Stimulated activated CD4-positive, alpha-beta T cell treated with anti-CD3 and anti-CD28 coated beads, TNF-alpha, amount 100 ng/mL, for 4 hours (primary cell): Measurements from ENCODE around the gene ARHGAP24.

ENCODE experiments used
- DNase-seq, 3 experiments: peaks; one replicate each; pipeline ENCODE4 v3.0.0-alpha.2; 2020; ENCODE audit warnings: low read depth in 3 of 3

The ARHGAP24 gene

GRCh38 chr4:85579942-85580341, 105.0 kb downstream of the ARHGAP24 start:
- no peak for DNase-seq

GRCh38 chr4:85580489-85580888, 105.5 kb downstream of the ARHGAP24 start:
- no peak for DNase-seq

- DNase-seq = no peak
These were observed 113.0 kb downstream of the ARHGAP24 start for GRCh38 chr4:85587952-85588351.

GRCh38 chr4:85591406-85592098, 116.6 kb downstream of the ARHGAP24 start:
- no peak for DNase-seq

- no peak for DNase-seq
These were observed 120.3 kb downstream of the ARHGAP24 start for GRCh38 chr4:85595098-85595775.

GRCh38 chr4:85595796-85596559, 121.0 kb downstream of the ARHGAP24 start:
- DNase-seq = no peak

GRCh38 chr4:85598936-85599335, 124.0 kb downstream of the ARHGAP24 start:
- no peak for DNase-seq

- DNase-seq = no peak
These were observed 125.6 kb downstream of the ARHGAP24 start for GRCh38 chr4:85600501-85600900.

GRCh38 chr4:85603437-85604336, 128.7 kb downstream of the ARHGAP24 start:
- DNase-seq = no peak

GRCh38 chr4:85606505-85606904, 131.6 kb downstream of the ARHGAP24 start:
- no peak for DNase-seq

GRCh38 chr4:85607624-85608023, 132.7 kb downstream of the ARHGAP24 start:
- DNase-seq = no peak

- DNase-seq = no peak
These were observed 135.5 kb downstream of the ARHGAP24 start for GRCh38 chr4:85610450-85610849.

- no peak for DNase-seq
These were observed 136.7 kb downstream of the ARHGAP24 start for GRCh38 chr4:85611661-85612060.

GRCh38 chr4:85613901-85614300, 139.0 kb downstream of the ARHGAP24 start:
- DNase-seq = no peak

- DNase-seq = no peak
These were observed 141.0 kb downstream of the ARHGAP24 start for GRCh38 chr4:85615952-85616351.

- DNase-seq = no peak
These were observed 142.3 kb downstream of the ARHGAP24 start for GRCh38 chr4:85617202-85617601.

- no peak for DNase-seq
These were observed 158.0 kb downstream of the ARHGAP24 start for GRCh38 chr4:85632981-85633380.

GRCh38 chr4:85637778-85638177, 162.8 kb downstream of the ARHGAP24 start:
- DNase-seq = no peak

- DNase-seq = no peak
These were observed 165.0 kb downstream of the ARHGAP24 start for GRCh38 chr4:85639946-85640345.

- no peak for DNase-seq
These were observed 167.6 kb downstream of the ARHGAP24 start for GRCh38 chr4:85642356-85643100.

- DNase-seq = no peak
These were observed 169.1 kb downstream of the ARHGAP24 start for GRCh38 chr4:85644061-85644460.
